K562 (cell line): Measurements from ENCODE around the gene DPEP1. TPM values are rescaled to one million over a fixed set of nuclear protein-coding genes. Genes with fewer than 3 reads are reported as not detected.

Source experiments
- ARID4B ChIP-seq: sonication (generic); formaldehyde crosslinking; IDR thresholded peaks from 2 replicates; pipeline ENCODE4 v1.8.0; 2022; ENCODE audit warnings: mild to moderate bottlenecking, missing genetic modification reagents
- BCL6 ChIP-seq: fragments of 250-450 bp; sonication (Bioruptor Pico); IDR thresholded peaks from 2 replicates; pipeline ENCODE4 v1.4.0; 2020
- DPF2 ChIP-seq: fragments of 450-650 bp; IDR thresholded peaks from 2 replicates; pipeline ENCODE4 v1.6.1; 2016
- GTF2A2 ChIP-seq: IDR thresholded peaks from 2 replicates; pipeline ENCODE4 v1.6.1; 2016; ENCODE audit warnings: mild to moderate bottlenecking, missing genetic modification characterization, missing compliant biosample characterization
- HNRNPUL1 ChIP-seq: fragments of 200-400 bp; formaldehyde crosslinking; IDR thresholded peaks from 2 replicates; pipeline ENCODE4 v1.6.1; 2017; ENCODE audit warnings: low read length
- RUNX1 ChIP-seq: sonication (generic); IDR thresholded peaks from 2 replicates; pipeline ENCODE4 v1.6.1; 2016; ENCODE audit warnings: antibody characterized with exemption, low read depth
- ZNF121 ChIP-seq: sonication (generic); formaldehyde crosslinking; conservative IDR thresholded peaks from 2 replicates; pipeline ENCODE4 v1.8.0; 2022; ENCODE audit warnings: missing genetic modification reagents
- ZNF184 ChIP-seq: sonication (generic); formaldehyde crosslinking; IDR thresholded peaks from 2 replicates; pipeline ENCODE4 v1.5.0; 2020; ENCODE audit warnings: missing genetic modification reagents
- ZNF830 ChIP-seq: fragments of 250-450 bp; sonication (Bioruptor Pico); IDR thresholded peaks from 2 replicates; pipeline ENCODE4 v1.5.0; 2021; ENCODE audit warnings: mild to moderate bottlenecking
- ZZZ3 ChIP-seq: fragments of 450-650 bp; IDR thresholded peaks from 2 replicates; pipeline ENCODE4 v1.6.1; 2016; ENCODE audit warnings: antibody characterized with exemption, mild to moderate bottlenecking, moderate library complexity
- polyA plus RNA-seq, 8 experiments: library from polyadenylated mRNA; depleted of rRNA in 4 of 8; stranded (reverse) in 5 of 8; unstranded in 3 of 8; fragments of >200 nt; fragmentation: Nextera tagmentation in 2 of 8; fragmentation: Illumina TruSeq in 1 of 8; extraction: Ambion mirVana in 2 of 8; extraction: Trizol in 1 of 8; gene quantifications; 2 replicates each; pipeline versions ENCODE4 v1.2.1 to v1.2.3, GENCODE V29; 2011 to 2014; ENCODE audit warnings: inconsistent platforms in 1 of 8, missing spikeins in 1 of 8
- total RNA-seq, 7 experiments: library from RNA; depleted of rRNA in 6 of 7; stranded (reverse); fragments of >200 nt in 6 of 7; fragmentation: Illumina TruSeq in 2 of 7; extraction: Trizol in 2 of 7; gene quantifications; 2 replicates each; pipeline versions ENCODE4 v1.2.1 to v1.2.3, GENCODE V29; 2011 to 2021; ENCODE audit warnings: low replicate concordance in 1 of 7
- TF ChIP-seq, protein P1 (sequence below): fragments of 450-650 bp; IDR thresholded peaks from 2 replicates; pipeline ENCODE4 v1.6.1; 2017; ENCODE audit warnings: mild to moderate bottlenecking, moderate library complexity

DPEP1 gene
- total and polyA plus RNA-seq, 9 of the 15 experiments (the other 6 are each of a cell fraction or from before 2014, with no cell fraction given), result 0.14 to 0.31 (median 0.20) TPM; not detected in 6

DNA sequence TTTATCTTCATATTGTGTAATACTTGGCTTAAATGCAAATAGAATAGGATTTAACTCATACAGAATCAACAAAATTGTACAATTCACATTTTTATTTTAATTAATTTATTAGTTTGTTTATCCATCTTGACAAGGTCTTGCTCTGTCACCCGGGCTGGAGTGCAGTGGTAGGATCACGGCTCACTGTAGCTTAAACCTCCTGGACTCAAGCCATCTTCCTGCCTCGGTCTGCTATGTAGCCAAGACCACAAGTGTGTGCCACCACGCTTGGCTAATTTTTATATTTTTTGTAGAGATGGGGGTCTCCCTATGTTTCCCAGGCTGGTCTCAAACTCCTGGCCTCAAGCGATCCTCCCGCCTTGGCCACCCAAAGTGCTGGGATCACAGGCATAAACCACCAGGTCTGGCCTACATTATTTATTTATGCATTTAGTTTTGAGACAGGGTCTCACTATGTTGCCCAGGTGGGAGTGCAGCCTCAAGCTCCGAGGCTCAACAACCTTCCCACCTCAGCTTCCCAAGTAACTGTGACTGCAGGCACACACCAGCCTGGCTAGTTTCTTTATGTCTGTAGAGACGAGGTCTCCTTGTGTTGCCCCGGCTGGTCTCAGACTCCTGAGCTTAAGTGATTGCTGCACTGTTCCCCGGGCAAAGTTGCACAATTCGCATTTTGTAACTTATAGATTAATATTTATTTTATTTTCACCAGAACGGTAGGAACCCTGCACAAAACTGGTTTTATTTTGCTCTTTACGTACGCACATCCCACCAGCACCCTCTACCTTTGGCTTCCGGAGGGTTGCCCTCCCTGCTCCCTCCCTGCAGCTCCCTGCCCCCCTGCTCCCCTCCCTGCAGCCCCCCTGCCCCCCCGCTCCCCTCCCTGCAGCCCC is 4.9 kb downstream of the DPEP1 start (continued):
- TF ChIP-seq ZZZ3 (no peak), ZNF121 (CRISPR knock-in tag) (peak; percentile 90), ZNF830 (CRISPR knock-in tag) (no peak), ARID4B (CRISPR knock-in tag) (no peak), HNRNPUL1 (no peak), GTF2A2 (tag) (no peak), ZNF184 (no peak), BCL6 (CRISPR knock-in tag) (no peak), RUNX1 (no peak), DPF2 (no peak)
- TF ChIP-seq, protein P1, sequence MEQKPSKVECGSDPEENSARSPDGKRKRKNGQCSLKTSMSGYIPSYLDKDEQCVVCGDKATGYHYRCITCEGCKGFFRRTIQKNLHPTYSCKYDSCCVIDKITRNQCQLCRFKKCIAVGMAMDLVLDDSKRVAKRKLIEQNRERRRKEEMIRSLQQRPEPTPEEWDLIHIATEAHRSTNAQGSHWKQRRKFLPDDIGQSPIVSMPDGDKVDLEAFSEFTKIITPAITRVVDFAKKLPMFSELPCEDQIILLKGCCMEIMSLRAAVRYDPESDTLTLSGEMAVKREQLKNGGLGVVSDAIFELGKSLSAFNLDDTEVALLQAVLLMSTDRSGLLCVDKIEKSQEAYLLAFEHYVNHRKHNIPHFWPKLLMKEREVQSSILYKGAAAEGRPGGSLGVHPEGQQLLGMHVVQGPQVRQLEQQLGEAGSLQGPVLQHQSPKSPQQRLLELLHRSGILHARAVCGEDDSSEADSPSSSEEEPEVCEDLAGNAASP, result no peak
